Astrocyte (in vitro differentiated cells and primary cell): ENCODE measurements around the gene TSPAN17.

Source experiments
- EZH2 ChIP-seq: IDR thresholded peaks from 2 replicates; pipeline ENCODE4 v1.6.1; 2012; ENCODE audit warnings: mild to moderate bottlenecking, low read length, inconsistent platforms; ENCODE audit not compliant: insufficient read depth
- TF ChIP-seq, protein P1 (sequence below): IDR thresholded peaks from 2 replicates; pipeline ENCODE4 v1.5.1; 2011; ENCODE audit warnings: low read depth, mild to moderate bottlenecking, inconsistent platforms, low read length, moderate library complexity; ENCODE audit not compliant: insufficient read depth

DNA sequence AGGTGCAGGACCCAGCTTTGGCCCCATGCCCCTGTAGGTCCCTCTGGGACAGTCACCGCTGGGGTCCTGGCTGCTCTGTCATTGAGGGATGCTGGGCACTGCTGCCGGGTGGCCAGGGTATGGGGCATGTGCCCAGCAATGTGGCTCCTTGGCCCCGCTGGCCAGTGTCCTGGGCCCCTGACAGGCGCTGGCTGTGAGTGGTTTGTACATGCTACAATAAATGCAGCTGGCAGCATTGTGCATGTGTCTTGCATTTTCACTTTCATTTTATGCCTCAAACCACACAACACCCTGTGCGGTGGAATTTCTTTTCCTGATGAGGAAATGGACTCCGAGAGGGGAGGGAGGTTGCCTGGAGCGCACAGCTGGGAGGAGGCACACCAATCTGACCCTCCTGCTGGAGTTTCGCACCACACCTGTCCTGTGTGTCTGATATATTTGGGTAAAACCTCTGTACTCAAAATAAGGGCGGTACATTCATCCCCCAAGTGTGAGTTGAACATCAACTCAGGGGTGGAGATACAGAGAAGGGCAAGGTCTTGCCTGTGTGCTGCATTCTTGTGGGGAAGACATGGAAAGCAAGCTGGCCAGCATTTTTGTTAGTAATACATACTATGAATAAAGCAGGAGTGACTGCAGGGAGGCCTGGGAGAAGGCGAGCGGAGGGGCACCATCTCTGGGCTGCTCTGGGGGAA, 11.7 kb downstream of the TSPAN17 start:
- TF ChIP-seq, protein P1, sequence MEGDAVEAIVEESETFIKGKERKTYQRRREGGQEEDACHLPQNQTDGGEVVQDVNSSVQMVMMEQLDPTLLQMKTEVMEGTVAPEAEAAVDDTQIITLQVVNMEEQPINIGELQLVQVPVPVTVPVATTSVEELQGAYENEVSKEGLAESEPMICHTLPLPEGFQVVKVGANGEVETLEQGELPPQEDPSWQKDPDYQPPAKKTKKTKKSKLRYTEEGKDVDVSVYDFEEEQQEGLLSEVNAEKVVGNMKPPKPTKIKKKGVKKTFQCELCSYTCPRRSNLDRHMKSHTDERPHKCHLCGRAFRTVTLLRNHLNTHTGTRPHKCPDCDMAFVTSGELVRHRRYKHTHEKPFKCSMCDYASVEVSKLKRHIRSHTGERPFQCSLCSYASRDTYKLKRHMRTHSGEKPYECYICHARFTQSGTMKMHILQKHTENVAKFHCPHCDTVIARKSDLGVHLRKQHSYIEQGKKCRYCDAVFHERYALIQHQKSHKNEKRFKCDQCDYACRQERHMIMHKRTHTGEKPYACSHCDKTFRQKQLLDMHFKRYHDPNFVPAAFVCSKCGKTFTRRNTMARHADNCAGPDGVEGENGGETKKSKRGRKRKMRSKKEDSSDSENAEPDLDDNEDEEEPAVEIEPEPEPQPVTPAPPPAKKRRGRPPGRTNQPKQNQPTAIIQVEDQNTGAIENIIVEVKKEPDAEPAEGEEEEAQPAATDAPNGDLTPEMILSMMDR, result no peak
- no peak for TF ChIP-seq EZH2
